HepG2 (cell line): ENCODE measurements around the gene NVL. TPM values are rescaled to one million over a fixed set of nuclear protein-coding genes. Genes with fewer than 3 reads are reported as not detected.

Source experiments
- RARG ChIP-seq: sonication (generic); formaldehyde crosslinking; IDR thresholded peaks from 2 replicates; pipeline ENCODE4 v1.4.0; 2020; ENCODE audit warnings: low read depth, mild to moderate bottlenecking, missing genetic modification reagents
- SYNCRIP ChIP-seq: fragments of 200-400 bp; formaldehyde crosslinking; IDR thresholded peaks from 2 replicates; pipeline ENCODE4 v1.6.1; 2018; ENCODE audit warnings: mild to moderate bottlenecking, low read depth, low read length; ENCODE audit not compliant: insufficient read depth
- TOPORS ChIP-seq: sonication (generic); formaldehyde crosslinking; IDR thresholded peaks from 2 replicates; pipeline ENCODE4 v1.8.0; 2023; ENCODE audit warnings: mild to moderate bottlenecking, missing genetic modification reagents
- ZNF10 ChIP-seq: sonication (generic); formaldehyde crosslinking; IDR thresholded peaks from 2 replicates; pipeline ENCODE4 v1.4.0; 2020; ENCODE audit warnings: mild to moderate bottlenecking, low read depth, missing genetic modification reagents, borderline replicate concordance
- ZSCAN30 ChIP-seq: sonication (generic); formaldehyde crosslinking; IDR thresholded peaks from 2 replicates; pipeline ENCODE4 v1.5.0; 2020; ENCODE audit warnings: mild to moderate bottlenecking, missing genetic modification reagents
- polyA plus RNA-seq, 8 experiments: library from polyadenylated mRNA; depleted of rRNA in 3 of 8; stranded (reverse) in 7 of 8; unstranded in 1 of 8; fragments of >200 nt; fragmentation: Illumina TruSeq in 4 of 8; extraction: Trizol in 4 of 8; gene quantifications; 2 replicates each; pipeline versions ENCODE4 v1.2.1 to v1.2.3, GENCODE V29; 2011 to 2016; ENCODE audit warnings: low read depth in 4 of 8, missing spikeins in 1 of 8, mixed read lengths in 1 of 8; ENCODE audit not compliant: insufficient read depth in 1 of 8
- total RNA-seq, 5 experiments: library from RNA; depleted of rRNA; stranded (reverse); fragments of >200 nt; fragmentation: Illumina TruSeq; extraction: Trizol; gene quantifications; 2 replicates each; pipeline ENCODE4 v1.2.3, GENCODE V29; 2016; ENCODE audit warnings: low read depth in 1 of 5
- TF ChIP-seq, protein P1 (sequence below): sonication (generic); formaldehyde crosslinking; IDR thresholded peaks from 2 replicates; pipeline ENCODE4 v1.4.0; 2020; ENCODE audit warnings: missing genetic modification reagents
- TF ChIP-seq, protein P2 (sequence below): IDR thresholded peaks from 2 replicates; pipeline ENCODE4 v1.4.0; 2020; ENCODE audit warnings: mild to moderate bottlenecking, missing genetic modification reagents

The NVL gene
- total and polyA plus RNA-seq, 2 of the 13 experiments (the other 11 are each of a cell fraction or from before 2014, with no cell fraction given), result 8.3 to 21.0 TPM

DNA sequence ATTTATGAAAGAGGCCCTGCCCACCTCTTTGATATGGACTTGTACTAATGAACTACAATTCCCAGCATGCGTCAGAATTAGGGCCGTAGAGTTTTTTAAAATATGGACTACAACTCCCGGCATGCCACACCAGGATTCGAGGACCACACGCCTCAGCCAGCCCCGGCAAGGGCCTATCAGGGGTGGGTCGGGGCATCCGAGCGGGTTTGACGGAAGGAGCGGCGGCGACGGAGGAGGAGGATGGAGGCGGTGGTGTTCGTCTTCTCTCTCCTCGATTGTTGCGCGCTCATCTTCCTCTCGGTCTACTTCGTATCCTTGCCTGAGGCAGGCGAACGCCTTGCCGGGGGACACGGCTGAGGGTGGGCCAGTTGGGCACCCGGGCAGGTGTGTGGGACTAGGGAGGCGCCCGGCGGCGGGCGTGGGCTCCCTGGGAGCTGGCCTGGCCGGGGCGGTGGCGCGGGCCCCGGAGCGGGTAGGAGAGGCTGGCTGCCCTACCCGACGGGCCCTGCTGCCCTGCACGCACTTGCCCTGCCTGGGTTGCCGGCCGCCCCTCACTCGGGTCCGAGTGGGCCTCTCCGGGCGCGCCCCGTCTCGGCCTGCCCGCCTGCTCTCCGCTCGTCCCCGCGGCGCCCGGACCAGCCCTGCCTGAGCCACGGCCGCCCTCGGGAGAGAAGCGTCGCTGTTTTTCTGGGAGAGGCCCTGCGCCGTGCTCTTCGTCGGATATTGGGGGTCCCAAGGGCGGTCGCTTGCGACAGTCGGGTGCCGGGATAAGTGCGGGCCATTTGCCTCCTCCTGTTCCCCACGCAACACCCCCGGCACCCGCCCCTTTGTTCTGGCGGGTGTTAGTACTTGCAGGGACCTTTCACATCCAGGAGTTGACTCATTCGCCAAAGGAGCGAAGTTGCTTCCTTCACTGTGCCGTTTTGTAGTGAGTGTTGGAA, 27.0 kb upstream of the NVL start, which contains the start of gene CNIH4 (continued):
- TF ChIP-seq, protein P1, sequence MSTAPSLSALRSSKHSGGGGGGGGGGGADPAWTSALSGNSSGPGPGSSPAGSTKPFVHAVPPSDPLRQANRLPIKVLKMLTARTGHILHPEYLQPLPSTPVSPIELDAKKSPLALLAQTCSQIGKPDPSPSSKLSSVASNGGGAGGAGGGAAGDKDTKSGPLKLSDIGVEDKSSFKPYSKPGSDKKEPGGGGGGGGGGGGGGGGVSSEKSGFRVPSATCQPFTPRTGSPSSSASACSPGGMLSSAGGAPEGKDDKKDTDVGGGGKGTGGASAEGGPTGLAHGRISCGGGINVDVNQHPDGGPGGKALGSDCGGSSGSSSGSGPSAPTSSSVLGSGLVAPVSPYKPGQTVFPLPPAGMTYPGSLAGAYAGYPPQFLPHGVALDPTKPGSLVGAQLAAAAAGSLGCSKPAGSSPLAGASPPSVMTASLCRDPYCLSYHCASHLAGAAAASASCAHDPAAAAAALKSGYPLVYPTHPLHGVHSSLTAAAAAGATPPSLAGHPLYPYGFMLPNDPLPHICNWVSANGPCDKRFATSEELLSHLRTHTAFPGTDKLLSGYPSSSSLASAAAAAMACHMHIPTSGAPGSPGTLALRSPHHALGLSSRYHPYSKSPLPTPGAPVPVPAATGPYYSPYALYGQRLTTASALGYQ (CRISPR knock-in tag), result no peak; the same call in 1 of the 2 replicates
- TF ChIP-seq TOPORS, result no peak
- no peak for TF ChIP-seq ZNF10 (CRISPR knock-in tag)
- TF ChIP-seq, protein P2, sequence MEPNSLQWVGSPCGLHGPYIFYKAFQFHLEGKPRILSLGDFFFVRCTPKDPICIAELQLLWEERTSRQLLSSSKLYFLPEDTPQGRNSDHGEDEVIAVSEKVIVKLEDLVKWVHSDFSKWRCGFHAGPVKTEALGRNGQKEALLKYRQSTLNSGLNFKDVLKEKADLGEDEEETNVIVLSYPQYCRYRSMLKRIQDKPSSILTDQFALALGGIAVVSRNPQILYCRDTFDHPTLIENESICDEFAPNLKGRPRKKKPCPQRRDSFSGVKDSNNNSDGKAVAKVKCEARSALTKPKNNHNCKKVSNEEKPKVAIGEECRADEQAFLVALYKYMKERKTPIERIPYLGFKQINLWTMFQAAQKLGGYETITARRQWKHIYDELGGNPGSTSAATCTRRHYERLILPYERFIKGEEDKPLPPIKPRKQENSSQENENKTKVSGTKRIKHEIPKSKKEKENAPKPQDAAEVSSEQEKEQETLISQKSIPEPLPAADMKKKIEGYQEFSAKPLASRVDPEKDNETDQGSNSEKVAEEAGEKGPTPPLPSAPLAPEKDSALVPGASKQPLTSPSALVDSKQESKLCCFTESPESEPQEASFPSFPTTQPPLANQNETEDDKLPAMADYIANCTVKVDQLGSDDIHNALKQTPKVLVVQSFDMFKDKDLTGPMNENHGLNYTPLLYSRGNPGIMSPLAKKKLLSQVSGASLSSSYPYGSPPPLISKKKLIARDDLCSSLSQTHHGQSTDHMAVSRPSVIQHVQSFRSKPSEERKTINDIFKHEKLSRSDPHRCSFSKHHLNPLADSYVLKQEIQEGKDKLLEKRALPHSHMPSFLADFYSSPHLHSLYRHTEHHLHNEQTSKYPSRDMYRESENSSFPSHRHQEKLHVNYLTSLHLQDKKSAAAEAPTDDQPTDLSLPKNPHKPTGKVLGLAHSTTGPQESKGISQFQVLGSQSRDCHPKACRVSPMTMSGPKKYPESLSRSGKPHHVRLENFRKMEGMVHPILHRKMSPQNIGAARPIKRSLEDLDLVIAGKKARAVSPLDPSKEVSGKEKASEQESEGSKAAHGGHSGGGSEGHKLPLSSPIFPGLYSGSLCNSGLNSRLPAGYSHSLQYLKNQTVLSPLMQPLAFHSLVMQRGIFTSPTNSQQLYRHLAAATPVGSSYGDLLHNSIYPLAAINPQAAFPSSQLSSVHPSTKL (CRISPR knock-in tag), result peak; percentile 3; the same call in 1 of the 2 replicates
- no peak for TF ChIP-seq SYNCRIP
- no peak for TF ChIP-seq RARG (CRISPR knock-in tag)
- TF ChIP-seq ZSCAN30 (CRISPR knock-in tag), result no peak
